K562 (cell line): Measurements from ENCODE around the gene SMG6. TPM values are rescaled to one million over a fixed set of nuclear protein-coding genes. Genes with fewer than 3 reads are reported as not detected.

Source experiments
- ATAC-seq: fragments of 200-7000 bp; cut with Tn5 transposase; 3 replicates; pipeline ENCODE4 v1.9.1; 2020; ENCODE audit warnings: moderate library complexity
- BruUV-seq: library from RNA; stranded (reverse); fragments of 400-500 nt; replicated peaks from 2 replicates; lab custom pipeline; 2021; lab: Mats Ljungman, UMichigan
- CTCF ChIA-PET: fragments of 300-600 bp; formaldehyde crosslinking; extraction: SDS; loops from one replicate; lab custom pipeline; 2021; ENCODE audit warnings: low intra/inter-chr PET ratio; lab: Yijun Ruan, JAX
- POLR2A ChIA-PET: fragments of 300-600, 350-650 bp; sonication (Branson Sonifier 250); formaldehyde crosslinking; extraction: SDS; loops from one replicate; lab custom pipeline; 2021; ENCODE audit warnings: antibody characterized with exemption, inconsistent platforms; lab: Yijun Ruan, JAX
- DNase-seq, 4 experiments: peaks; one replicate each; pipeline versions ENCODE4 v3.0.0 to v3.0.0-alpha.2; 2011 to 2018; ENCODE audit warnings: low spot score in 3 of 4, mixed read lengths in 3 of 4; ENCODE audit errors: extremely low read depth in 1 of 4
- FAIRE-seq: peaks from 2 replicates; lab custom pipeline; 2011; peaks lifted over from hg19 to GRCh38; lab: Jason Lieb, UNC
- H2AFZ ChIP-seq: 2 replicates; pipeline ENCODE4 v1.6.0; 2011; ENCODE audit warnings: low read depth, low read length, control low read depth, inconsistent platforms
- H3K27ac ChIP-seq: fragments of 200-600 bp; 3 replicates; pipeline ENCODE4 v1.8.0; 2011; ENCODE audit warnings: low read depth, mild to moderate bottlenecking, control low read depth, inconsistent platforms, low read length, moderate library complexity, mixed read lengths; ENCODE audit errors: extremely low read depth
- H3K27me3 ChIP-seq, 2 experiments: fragments of 300-600 bp in 1 of 2; 2 replicates in 1 of 2; 3 replicates in 1 of 2; pipeline versions ENCODE4 v1.6.0 to v1.8.0; 2011; ENCODE audit warnings: inconsistent platforms in 2 of 2, low read length in 2 of 2, mild to moderate bottlenecking in 1 of 2, mixed read lengths in 1 of 2, moderate library complexity in 1 of 2; ENCODE audit not compliant: control insufficient read depth in 2 of 2, insufficient read depth in 2 of 2
- H3K36me3 ChIP-seq: fragments of 300-600 bp; 3 replicates; pipeline ENCODE4 v1.8.0; 2011; ENCODE audit warnings: mild to moderate bottlenecking, low read length, inconsistent platforms; ENCODE audit not compliant: control insufficient read depth, insufficient read depth
- H3K4me1 ChIP-seq, 2 experiments: fragments of 200-600 bp in 1 of 2; replicated peaks in 1 of 2; 2 replicates in 1 of 2; 3 replicates in 1 of 2; pipeline versions ENCODE4 v1.5.1 to v1.8.0; 2011; ENCODE audit warnings: inconsistent platforms in 2 of 2, low read length in 2 of 2, mild to moderate bottlenecking in 1 of 2, mixed read lengths in 1 of 2, moderate library complexity in 1 of 2; ENCODE audit not compliant: control insufficient read depth in 2 of 2, insufficient read depth in 2 of 2
- H3K4me2 ChIP-seq: 2 replicates; pipeline ENCODE4 v1.6.1; 2011; ENCODE audit warnings: low read length, control low read depth, inconsistent platforms, mixed read lengths; ENCODE audit not compliant: insufficient read depth
- H3K4me3 ChIP-seq: fragments of 200-600 bp; sonication (generic), shearing (Covaris generic); 2 replicates; pipeline ENCODE4 v1.5.1; 2016; ENCODE audit warnings: control low read depth, inconsistent platforms
- H3K79me2 ChIP-seq: fragments of 200-600 bp; 3 replicates; pipeline ENCODE4 v1.8.0; 2011; ENCODE audit warnings: low read length, inconsistent platforms; ENCODE audit not compliant: control insufficient read depth, insufficient read depth
- H3K9ac ChIP-seq, 2 experiments: 2 replicates each; pipeline versions ENCODE4 v1.6.0 to v1.6.1; 2011; ENCODE audit warnings: low read depth in 2 of 2, low read length in 2 of 2, control low read depth in 1 of 2, inconsistent platforms in 1 of 2, mild to moderate bottlenecking in 1 of 2, mixed read lengths in 1 of 2; ENCODE audit not compliant: insufficient read depth in 1 of 2
- H3K9me1 ChIP-seq: one replicate; pipeline ENCODE4 v1.6.0; 2011; ENCODE audit warnings: inconsistent platforms, mild to moderate bottlenecking, low read length, moderate library complexity; ENCODE audit not compliant: control insufficient read depth, insufficient read depth
- H3K9me3 ChIP-seq: replicated peaks from 2 replicates; pipeline ENCODE4 v1.5.1; 2011; ENCODE audit warnings: low read depth, low read length, inconsistent platforms; ENCODE audit not compliant: control insufficient read depth, insufficient read depth
- H4K20me1 ChIP-seq: replicated peaks from 2 replicates; pipeline ENCODE4 v1.6.1; 2011; ENCODE audit warnings: low read length, inconsistent platforms, mixed read lengths; ENCODE audit not compliant: control insufficient read depth, insufficient read depth
- CC2D1A ChIP-seq: fragments of 450-650 bp; IDR thresholded peaks from 2 replicates; pipeline ENCODE4 v1.6.1; 2017; ENCODE audit warnings: mild to moderate bottlenecking
- FOXK1 ChIP-seq: sonication (generic); formaldehyde crosslinking; IDR thresholded peaks from 2 replicates; pipeline ENCODE4 v1.8.0; 2022; ENCODE audit warnings: missing genetic modification reagents, mild to moderate bottlenecking, borderline replicate concordance
- GATA2 ChIP-seq: sonication (generic); formaldehyde crosslinking; IDR thresholded peaks from 2 replicates; pipeline ENCODE4 v1.4.0; 2020; ENCODE audit warnings: mild to moderate bottlenecking, missing genetic modification reagents
- HDAC6 ChIP-seq: IDR thresholded peaks from 2 replicates; pipeline ENCODE4 v1.6.1; 2012; ENCODE audit warnings: low read depth, mild to moderate bottlenecking, control low read depth, inconsistent platforms, low read length, moderate library complexity
- HDAC8 ChIP-seq: fragments of 450-650 bp; IDR thresholded peaks from 2 replicates; pipeline ENCODE4 v1.6.1; 2016; ENCODE audit warnings: mild to moderate bottlenecking, missing genetic modification characterization, moderate library complexity, missing compliant biosample characterization
- HMGN3 ChIP-seq: IDR thresholded peaks from 2 replicates; pipeline ENCODE4 v1.6.1; 2011; ENCODE audit warnings: borderline replicate concordance, low read depth, mild to moderate bottlenecking, mixed read lengths, low read length; ENCODE audit not compliant: insufficient read length; ENCODE audit errors: extremely low read depth
- KHSRP ChIP-seq: fragments of 450-650 bp; IDR thresholded peaks from 2 replicates; pipeline ENCODE4 v1.6.1; 2017
- MEF2A ChIP-seq: IDR thresholded peaks from 2 replicates; pipeline ENCODE4 v1.6.1; 2011; ENCODE audit warnings: low read depth, mild to moderate bottlenecking, low read length, moderate library complexity; ENCODE audit not compliant: control insufficient read depth
- SMARCA5 ChIP-seq: fragments of 450-650 bp; IDR thresholded peaks from 2 replicates; pipeline ENCODE4 v1.6.1; 2016
- SP1 ChIP-seq: sonication (generic); formaldehyde crosslinking; IDR thresholded peaks from 2 replicates; pipeline ENCODE4 v1.8.1; 2022; ENCODE audit warnings: mild to moderate bottlenecking, missing genetic modification reagents
- SP2 ChIP-seq: IDR thresholded peaks from 2 replicates; pipeline ENCODE4 v1.6.1; 2011; ENCODE audit warnings: mild to moderate bottlenecking, low read depth, low read length, moderate library complexity; ENCODE audit not compliant: poor library complexity, severe bottlenecking; ENCODE audit errors: extremely low read depth
- THAP7 ChIP-seq: fragments of 250-450 bp; sonication (Bioruptor Pico); IDR thresholded peaks from 2 replicates; pipeline ENCODE4 v1.5.0; 2021
- ZMIZ1 ChIP-seq, 2 experiments: fragments of 150-350 bp in 1 of 2; IDR thresholded peaks; 2 replicates each; pipeline ENCODE4 v1.6.1; 2012 to 2016; ENCODE audit warnings: low read depth in 2 of 2, low read length in 2 of 2, mild to moderate bottlenecking in 1 of 2, moderate library complexity in 1 of 2
- WGBS: fragments of 100-300 bp; shearing (Covaris generic); methylation state at CpG from one replicate; pipeline ENCODE4 v1.1.6; 2016; ENCODE audit warnings: low coverage, mixed read lengths; ENCODE audit not compliant: insufficient coverage; ENCODE audit errors: missing lambda C conversion rate; 5-methylcytosine and 5-hydroxymethylcytosine counted together
- in situ Hi-C: fragments of 300-500 bp; cut with MboI; formaldehyde crosslinking; loops from 4 replicates; pipeline ENCODE4 v1.15.0; 2018; ENCODE audit warnings: inconsistent platforms, mixed read lengths
- intact Hi-C: fragments of 100-400 bp; cut with micrococcal nuclease; formaldehyde crosslinking; loops from 2 replicates; pipeline ENCODE4 v1.14.2; 2022
- polyA plus RNA-seq, 8 experiments: library from polyadenylated mRNA; depleted of rRNA in 4 of 8; stranded (reverse) in 5 of 8; unstranded in 3 of 8; fragments of >200 nt; fragmentation: Nextera tagmentation in 2 of 8; fragmentation: Illumina TruSeq in 1 of 8; extraction: Ambion mirVana in 2 of 8; extraction: Trizol in 1 of 8; gene quantifications; 2 replicates each; pipeline versions ENCODE4 v1.2.1 to v1.2.3, GENCODE V29; 2011 to 2014; ENCODE audit warnings: inconsistent platforms in 1 of 8, missing spikeins in 1 of 8
- total RNA-seq, 7 experiments: library from RNA; depleted of rRNA in 6 of 7; stranded (reverse); fragments of >200 nt in 6 of 7; fragmentation: Illumina TruSeq in 2 of 7; extraction: Trizol in 2 of 7; gene quantifications; 2 replicates each; pipeline versions ENCODE4 v1.2.1 to v1.2.3, GENCODE V29; 2011 to 2021; ENCODE audit warnings: low replicate concordance in 1 of 7

Gene SMG6
- total and polyA plus RNA-seq, 9 of the 15 experiments (the other 6 are each of a cell fraction or from before 2014, with no cell fraction given), result 0.44 to 13.9 (median 6.0) TPM

GRCh38 chr17:2232244-2232638, 71.3 kb downstream of the SMG6 start:
- H3K27me3 ChIP-seq, result no peaks in the 10 kb centered on the region
- TF ChIP-seq HDAC6 (no peak), HMGN3 (no peak), SP1 (CRISPR knock-in tag) (no peak)
- H3K4me2 ChIP-seq, result no peak overlapping the region
- in situ Hi-C loops, result loop anchor here (25.0 kb wide), 1 partner anchor 320 kb away; no protein-coding TSS in a partner anchor
- H3K4me3 ChIP-seq, result no peak overlapping the region
- no peaks in the 10 kb centered on the region for H4K20me1 ChIP-seq
- H2AFZ ChIP-seq, result no peak overlapping the region
- FAIRE-seq (no peak), ATAC-seq (no peak), DNase-seq (no peak)
- no peaks in the 10 kb centered on the region for H3K9me1 ChIP-seq
- WGBS, result 72% methylated on average over 9 of the region's 9 CpGs
- H3K9me3 ChIP-seq, result no peaks in the 10 kb centered on the region
- ChIA-PET POLR2A (no interaction called here), CTCF (no interaction called here)
- H3K9ac ChIP-seq, result no peak overlapping the region
- H3K4me1 ChIP-seq, result no peaks in the 10 kb centered on the region; a peak in 1 of 5 replicates
- BruUV-seq, result no TSS peak
- intact Hi-C loops, result no loop called here
- H3K36me3 ChIP-seq, result peaks cover 13% of the 10 kb centered on the region; the same call in 2 of the 3 replicates
- H3K79me2 ChIP-seq, result no peaks in the 10 kb centered on the region
- no peak overlapping the region for H3K27ac ChIP-seq

- FAIRE-seq, result no peak
- no peak for TF ChIP-seq THAP7 (CRISPR knock-in tag)
- TF ChIP-seq GATA2, result no peak
- no peak for TF ChIP-seq ZMIZ1 (IDR thresholded peaks at IDR 0.05; ENCODE audit: low read depth in 2 of 2, low read length in 2 of 2)
- TF ChIP-seq HDAC8 (tag), result no peak
- TF ChIP-seq SMARCA5, result no peak
- TF ChIP-seq FOXK1 (CRISPR knock-in tag), result no peak
- TF ChIP-seq CC2D1A, result no peak
- no peak for TF ChIP-seq SP2
- no peak for TF ChIP-seq KHSRP
- TF ChIP-seq MEF2A, result no peak
These were observed 72.7 kb downstream of the SMG6 start for GRCh38 chr17:2230877-2231276.

More at GRCh38 chr17:2230877-2231276, 72.7 kb downstream of the SMG6 start:
- in situ Hi-C loops, result loop anchor here (25.0 kb wide), 1 partner anchor 319 kb away; no protein-coding TSS in a partner anchor
- H3K27ac ChIP-seq, result no peak overlapping the region
- intact Hi-C loops, result no loop called here
- 81% methylated on average over 5 of the region's 6 CpGs for WGBS
- no peak overlapping the region for H3K4me3 ChIP-seq
- peaks cover 10% of the 10 kb centered on the region; the same call in 2 of the 3 replicates for H3K36me3 ChIP-seq
- no peaks in the 10 kb centered on the region for H3K27me3 ChIP-seq
- no peaks in the 10 kb centered on the region for H3K9me1 ChIP-seq
- H4K20me1 ChIP-seq, result no peaks in the 10 kb centered on the region
- H3K4me1 ChIP-seq, result no peaks in the 10 kb centered on the region; a peak in 1 of 5 replicates
- CTCF ChIA-PET, result no interaction called here
- ATAC-seq (no peak), DNase-seq (no peak)
- H2AFZ ChIP-seq, result no peak overlapping the region
- no peak overlapping the region for H3K4me2 ChIP-seq
- H3K9me3 ChIP-seq, result no peaks in the 10 kb centered on the region
- H3K79me2 ChIP-seq, result no peaks in the 10 kb centered on the region
- no peak overlapping the region for H3K9ac ChIP-seq
- no TSS peak for BruUV-seq
- POLR2A ChIA-PET, result interaction anchor here (0.5 to 1.1 kb wide), 2 partner anchors 10 to 22 kb away, joined by 3 to 4 read pairs; no protein-coding TSS in a partner anchor
